RWPE2 (cell line): ENCODE results near the gene UGT1A8.
"Not testable (repeated sequence)": the region's sequence is repeated elsewhere in the genome, so short reads cannot be mapped to it uniquely, and the experiment has no call there.

Source experiments
- ATAC-seq: fragments of 200-7000 bp; cut with Tn5 transposase; 3 replicates; pipeline ENCODE4 v1.9.1; 2021; ENCODE audit warnings: low read depth
- DNase-seq: peaks from one replicate; pipeline ENCODE4 v3.0.0-alpha.2; 2020; ENCODE audit warnings: low spot score
- H3K27ac ChIP-seq: fragments of 450-650 bp; 2 replicates; pipeline ENCODE4 v1.5.1; 2017; ENCODE audit warnings: mild to moderate bottlenecking; ENCODE audit not compliant: poor library complexity, severe bottlenecking
- H3K27me3 ChIP-seq: fragments of 250-450 bp; sonication (Bioruptor Pico); 2 replicates; pipeline ENCODE4 v1.5.1; 2021; ENCODE audit warnings: mild to moderate bottlenecking, moderate library complexity; ENCODE audit not compliant: insufficient read depth, poor library complexity, severe bottlenecking
- H3K36me3 ChIP-seq: fragments of 250-450 bp; sonication (Bioruptor Pico); 2 replicates; pipeline ENCODE4 v1.5.1; 2020; ENCODE audit warnings: low read depth, mild to moderate bottlenecking, moderate library complexity
- H3K4me1 ChIP-seq: fragments of 250-450 bp; sonication (Bioruptor Pico); 2 replicates; pipeline ENCODE4 v1.5.1; 2021; ENCODE audit warnings: mild to moderate bottlenecking, moderate library complexity; ENCODE audit not compliant: insufficient read depth, poor library complexity, severe bottlenecking
- H3K4me3 ChIP-seq: fragments of 250-450 bp; sonication (Bioruptor Pico); 2 replicates; pipeline ENCODE4 v1.5.1; 2021; ENCODE audit warnings: mild to moderate bottlenecking, moderate library complexity; ENCODE audit not compliant: severe bottlenecking
- H3K9me3 ChIP-seq: fragments of 250-450 bp; sonication (Bioruptor Pico); 2 replicates; pipeline ENCODE4 v1.5.1; 2021; ENCODE audit warnings: mild to moderate bottlenecking, moderate library complexity; ENCODE audit not compliant: severe bottlenecking
- TF ChIP-seq, protein P1 (sequence below): fragments of 450-650 bp; IDR thresholded peaks from one replicate; pipeline ENCODE4 v1.5.1; 2017; ENCODE audit warnings: mild to moderate bottlenecking, moderate library complexity; ENCODE audit not compliant: poor library complexity, severe bottlenecking

The UGT1A8 gene

DNA sequence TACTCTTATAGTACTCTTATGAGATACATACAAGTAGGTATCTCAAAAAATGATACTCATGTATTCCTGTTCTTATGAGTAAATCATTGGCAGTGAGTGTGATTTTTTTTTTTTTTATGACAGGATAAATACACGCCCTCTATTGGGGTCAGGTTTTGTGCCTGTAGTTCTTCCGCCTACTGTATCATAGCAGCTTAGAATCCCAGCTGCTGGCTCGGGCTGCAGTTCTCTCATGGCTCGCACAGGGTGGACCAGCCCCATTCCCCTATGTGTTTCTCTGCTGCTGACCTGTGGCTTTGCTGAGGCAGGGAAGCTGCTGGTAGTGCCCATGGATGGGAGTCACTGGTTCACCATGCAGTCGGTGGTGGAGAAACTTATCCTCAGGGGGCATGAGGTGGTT lies at the start of gene UGT1A8:
TSS of gene UGT1A8 (plus strand) at position 158 of the 400 bp plus-strand sequence. CDS start at position 233, 75 bp downstream.
- not testable (repeated sequence) for H3K27ac ChIP-seq, H3K4me3 ChIP-seq, H3K9me3 ChIP-seq, DNase-seq, H3K4me1 ChIP-seq, H3K36me3 ChIP-seq, ATAC-seq, H3K27me3 ChIP-seq

DNA sequence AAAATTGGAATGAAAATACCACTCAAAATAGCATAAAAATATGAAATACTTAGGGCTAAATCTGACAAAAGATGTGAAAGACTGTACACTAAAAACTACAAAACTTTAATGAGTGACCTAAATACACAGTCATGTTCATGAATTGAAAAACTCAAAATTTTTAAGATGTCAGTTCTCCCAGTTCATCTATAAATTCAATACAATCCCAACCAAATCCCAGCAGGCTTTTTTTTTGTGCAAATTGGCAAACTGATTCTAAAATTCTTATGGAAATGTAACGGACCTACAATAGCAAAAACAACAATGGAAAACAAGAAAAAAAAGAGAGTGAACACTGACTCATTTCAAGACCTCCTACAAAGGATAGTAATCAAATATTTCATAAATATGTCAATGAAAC lies 46.4 kb upstream of the UGT1A8 start:
- TF ChIP-seq, protein P1, sequence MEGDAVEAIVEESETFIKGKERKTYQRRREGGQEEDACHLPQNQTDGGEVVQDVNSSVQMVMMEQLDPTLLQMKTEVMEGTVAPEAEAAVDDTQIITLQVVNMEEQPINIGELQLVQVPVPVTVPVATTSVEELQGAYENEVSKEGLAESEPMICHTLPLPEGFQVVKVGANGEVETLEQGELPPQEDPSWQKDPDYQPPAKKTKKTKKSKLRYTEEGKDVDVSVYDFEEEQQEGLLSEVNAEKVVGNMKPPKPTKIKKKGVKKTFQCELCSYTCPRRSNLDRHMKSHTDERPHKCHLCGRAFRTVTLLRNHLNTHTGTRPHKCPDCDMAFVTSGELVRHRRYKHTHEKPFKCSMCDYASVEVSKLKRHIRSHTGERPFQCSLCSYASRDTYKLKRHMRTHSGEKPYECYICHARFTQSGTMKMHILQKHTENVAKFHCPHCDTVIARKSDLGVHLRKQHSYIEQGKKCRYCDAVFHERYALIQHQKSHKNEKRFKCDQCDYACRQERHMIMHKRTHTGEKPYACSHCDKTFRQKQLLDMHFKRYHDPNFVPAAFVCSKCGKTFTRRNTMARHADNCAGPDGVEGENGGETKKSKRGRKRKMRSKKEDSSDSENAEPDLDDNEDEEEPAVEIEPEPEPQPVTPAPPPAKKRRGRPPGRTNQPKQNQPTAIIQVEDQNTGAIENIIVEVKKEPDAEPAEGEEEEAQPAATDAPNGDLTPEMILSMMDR: no peak
- no peaks in the 10 kb centered on the region for H3K9me3 ChIP-seq
- no peak for ATAC-seq
- no peak for DNase-seq
- no peaks in the 10 kb centered on the region for H3K4me1 ChIP-seq
- no peaks in the 10 kb centered on the region for H3K27me3 ChIP-seq
- no peaks in the 10 kb centered on the region for H3K36me3 ChIP-seq
- no peak overlapping the region for H3K4me3 ChIP-seq
- H3K27ac ChIP-seq: no peak overlapping the region

DNA sequence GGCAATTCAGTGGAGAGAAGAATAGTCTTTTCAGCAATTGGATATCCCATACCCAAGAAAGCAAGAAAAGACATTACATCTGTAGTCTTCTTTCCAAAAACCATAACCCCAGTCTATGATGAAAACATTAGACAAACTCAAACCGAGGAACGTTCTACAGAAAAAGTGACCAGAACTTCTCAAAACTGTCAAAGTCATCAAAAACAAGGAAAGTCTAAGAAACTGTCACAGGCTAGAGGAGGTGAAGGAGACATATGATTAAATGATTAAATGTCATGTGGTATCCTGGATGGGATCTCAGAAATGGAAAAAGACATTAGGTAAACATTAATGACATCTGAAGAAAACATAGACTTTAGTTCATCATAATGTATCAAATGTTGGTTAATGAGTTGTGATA lies 46.0 kb upstream of the UGT1A8 start:
- no peak overlapping the region for H3K4me3 ChIP-seq
- TF ChIP-seq, protein P1: no peak
- no peak overlapping the region for H3K27ac ChIP-seq
- no peak for ATAC-seq
- no peaks in the 10 kb centered on the region for H3K9me3 ChIP-seq
- H3K4me1 ChIP-seq: no peaks in the 10 kb centered on the region
- H3K27me3 ChIP-seq: no peaks in the 10 kb centered on the region
- no peaks in the 10 kb centered on the region for H3K36me3 ChIP-seq
- DNase-seq: no peak

DNA sequence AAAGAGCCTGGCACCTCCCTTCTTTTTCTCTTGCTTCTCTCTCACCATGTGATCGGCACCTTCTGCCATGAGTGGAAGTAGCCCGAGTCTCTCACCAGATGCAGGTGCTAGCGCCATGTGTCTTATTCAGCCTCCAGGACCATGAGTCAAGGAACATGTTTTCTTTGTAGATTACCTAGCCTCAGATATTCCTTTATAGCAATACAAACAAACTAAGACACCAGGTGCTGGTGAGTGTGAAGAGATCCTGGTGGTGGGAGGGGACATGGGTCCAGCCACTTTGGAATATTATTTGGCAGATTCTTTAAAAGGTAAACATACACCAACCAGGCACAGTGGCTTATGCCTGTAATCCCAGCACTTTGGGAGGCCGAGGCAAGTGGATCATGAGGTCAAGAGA lies 45.0 kb upstream of the UGT1A8 start:
- TF ChIP-seq, protein P1: no peak
- DNase-seq (no peak), ATAC-seq (no peak)
- Histone ChIP-seq H3K27me3 (no peaks in the 10 kb centered on the region), H3K27ac (no peak overlapping the region), H3K4me3 (no peak overlapping the region), H3K36me3 (no peaks in the 10 kb centered on the region), H3K9me3 (no peaks in the 10 kb centered on the region), H3K4me1 (no peaks in the 10 kb centered on the region)

- H3K4me3 ChIP-seq, H3K4me1 ChIP-seq, H3K36me3 ChIP-seq, H3K9me3 ChIP-seq, ATAC-seq, DNase-seq, H3K27me3 ChIP-seq, H3K27ac ChIP-seq: not testable (repeated sequence)
Observed at GRCh38 chr2:233577341-233577740, 40.1 kb upstream of the UGT1A8 start.

DNA sequence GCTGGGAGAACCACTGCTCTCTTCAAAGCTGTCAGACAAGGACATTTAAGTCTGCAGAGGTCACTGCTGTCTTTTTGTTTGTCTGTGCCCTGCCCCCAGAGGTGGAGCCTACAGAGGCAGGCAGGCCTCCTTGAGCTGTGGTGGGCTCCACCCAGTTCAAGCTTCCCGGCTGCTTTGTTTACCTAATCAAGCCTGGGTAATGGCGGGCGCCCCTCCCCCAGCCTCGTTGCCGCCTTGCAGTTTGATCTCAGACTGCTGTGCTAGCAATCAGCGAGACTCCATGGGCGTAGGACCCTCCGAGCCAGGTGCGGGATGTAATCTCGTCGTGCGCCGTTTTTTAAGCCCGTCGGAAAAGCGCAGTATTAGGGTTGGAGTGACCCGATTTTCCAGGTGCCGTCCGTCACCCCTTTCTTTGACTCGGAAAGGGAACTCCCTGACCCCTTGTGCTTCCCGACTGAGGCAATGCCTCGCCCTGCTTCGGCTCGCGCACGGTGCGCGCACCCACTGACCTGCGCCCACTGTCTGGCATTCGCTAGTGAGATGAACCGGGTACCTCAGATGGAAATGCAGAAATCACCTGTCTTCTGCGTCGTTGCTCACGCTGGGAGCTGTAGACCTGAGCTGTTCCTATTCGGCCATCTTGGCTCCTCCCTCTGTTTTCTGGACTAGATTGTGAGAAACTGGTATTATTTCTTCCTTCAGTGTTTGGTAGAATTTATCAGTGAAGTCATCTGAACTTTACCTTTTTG lies 34.0 kb upstream of the UGT1A8 start:
- not testable (repeated sequence) for H3K27me3 ChIP-seq, DNase-seq, H3K27ac ChIP-seq, H3K4me1 ChIP-seq, H3K36me3 ChIP-seq, ATAC-seq, H3K9me3 ChIP-seq, H3K4me3 ChIP-seq
